Epidermal melanocyte (primary cell): ENCODE data around the gene RFC1.
"Not testable (repeated sequence)": the region's sequence is repeated elsewhere in the genome, so short reads cannot be mapped to it uniquely, and the experiment has no call there.

Experiments used
- DNase-seq: peaks from one replicate; pipeline ENCODE4 v3.0.0; 2011; ENCODE audit warnings: low spot score; ENCODE audit not compliant: insufficient read length

RFC1 gene

GRCh38 chr4:39305912-39306677, 60.1 kb downstream of the RFC1 start:
- DNase-seq: no peak

- DNase-seq: no peak
Observed at GRCh38 chr4:39304651-39305050, 61.5 kb downstream of the RFC1 start.

DNA sequence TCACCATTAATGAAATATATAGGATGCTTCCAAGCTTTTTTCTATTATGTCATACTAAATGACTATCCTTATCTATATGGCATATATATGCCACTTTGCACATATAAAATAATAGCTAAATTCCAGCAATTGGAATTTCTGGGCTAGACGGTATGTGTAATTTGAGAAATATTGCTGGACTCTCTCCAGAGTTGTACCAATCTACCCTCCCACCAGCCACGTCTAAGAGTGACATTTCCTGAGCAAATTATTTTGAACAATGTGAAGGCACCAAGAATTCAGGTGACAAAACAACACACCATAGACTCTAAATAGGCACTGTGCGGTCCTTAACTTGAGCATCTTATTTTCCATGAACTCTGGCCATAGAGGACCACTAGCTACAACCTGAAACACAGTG, 62.3 kb downstream of the RFC1 start:
- DNase-seq: no peak

- no peak for DNase-seq
Observed at GRCh38 chr4:39302901-39303300, 63.3 kb downstream of the RFC1 start.

GRCh38 chr4:39295784-39296183, 70.4 kb downstream of the RFC1 start:
- DNase-seq: no peak

- DNase-seq: not testable (repeated sequence)
Observed at GRCh38 chr4:39292433-39292832, 73.7 kb downstream of the RFC1 start.

GRCh38 chr4:39291686-39292085, 74.5 kb downstream of the RFC1 start:
- no peak for DNase-seq

DNA sequence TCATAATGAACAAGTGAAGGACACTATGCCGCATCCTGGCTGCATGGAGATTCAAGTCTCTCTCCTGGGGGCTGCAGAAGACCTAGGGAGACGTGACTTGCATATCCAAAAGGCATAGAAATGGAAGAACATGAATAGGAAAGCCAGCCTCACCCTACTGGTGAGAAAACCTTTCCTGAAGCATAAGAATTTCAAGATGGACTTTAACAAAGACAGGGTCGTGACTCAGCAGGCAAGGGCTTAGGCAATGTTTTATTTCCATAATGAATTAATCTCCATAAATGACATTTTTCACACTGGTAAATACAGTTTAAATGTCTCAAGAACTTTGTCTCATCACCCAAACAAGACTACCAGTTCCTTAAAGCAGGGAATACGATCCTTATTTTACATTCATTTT, 78.9 kb downstream of the RFC1 start:
- DNase-seq: no peak

DNA sequence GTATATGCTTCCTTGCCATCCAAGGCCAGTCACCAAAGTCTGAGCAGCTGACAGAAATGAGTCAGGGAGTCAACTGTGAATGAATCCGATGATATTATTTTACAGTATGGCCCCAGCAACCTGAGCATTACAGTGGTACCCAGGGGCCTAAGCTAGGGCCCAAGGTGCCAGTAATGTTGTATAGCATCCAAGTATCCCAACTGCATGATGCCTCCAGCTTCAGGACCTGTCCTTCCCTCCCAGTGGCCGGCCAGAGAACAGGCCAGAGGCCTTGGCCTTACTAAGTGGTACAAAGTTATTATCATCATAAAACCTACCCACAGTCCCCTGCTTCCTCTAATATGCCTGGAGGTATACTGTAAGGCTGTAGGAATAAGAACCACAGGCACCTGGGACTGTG, 79.9 kb downstream of the RFC1 start:
- DNase-seq: no peak

DNA sequence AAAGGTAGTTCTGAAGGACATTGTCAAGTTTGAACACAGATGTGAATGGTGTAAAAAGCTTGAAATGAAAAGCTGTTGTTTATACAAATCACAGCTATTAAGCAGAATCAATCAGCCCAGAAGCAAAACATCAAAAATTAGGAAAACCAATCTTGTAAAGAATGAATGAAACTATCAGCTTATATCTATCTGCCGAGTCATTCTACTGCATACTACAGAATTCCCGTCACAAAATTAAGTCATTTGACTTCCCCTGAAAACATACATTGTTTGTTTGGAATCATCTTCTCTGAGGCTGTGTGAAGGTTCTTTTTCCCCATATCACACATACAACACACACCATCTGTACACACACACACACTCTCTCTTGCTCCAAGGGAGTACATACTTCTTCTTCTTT, 80.3 kb downstream of the RFC1 start:
- DNase-seq: no peak

GRCh38 chr4:39285111-39285795, 80.9 kb downstream of the RFC1 start:
- no peak for DNase-seq

DNA sequence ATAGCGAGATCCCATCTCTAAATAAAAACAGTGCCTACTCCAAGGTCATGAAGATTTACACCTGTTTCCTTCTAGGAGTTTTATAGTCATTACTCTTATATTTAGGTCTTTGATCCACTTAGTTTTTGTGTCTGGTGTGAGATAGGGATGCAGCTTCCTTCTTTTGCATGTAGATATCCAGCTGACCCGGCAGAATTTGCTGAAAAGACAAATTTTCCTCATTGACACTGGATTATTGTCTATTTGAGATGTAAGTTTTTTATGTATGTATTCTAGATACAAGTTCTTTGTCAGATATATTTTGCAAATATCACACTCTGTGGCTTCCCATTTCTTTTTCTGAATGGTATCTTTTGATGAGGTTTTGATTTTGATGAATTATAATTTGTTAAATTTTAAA, 85.4 kb downstream of the RFC1 start:
- no peak for DNase-seq

DNA sequence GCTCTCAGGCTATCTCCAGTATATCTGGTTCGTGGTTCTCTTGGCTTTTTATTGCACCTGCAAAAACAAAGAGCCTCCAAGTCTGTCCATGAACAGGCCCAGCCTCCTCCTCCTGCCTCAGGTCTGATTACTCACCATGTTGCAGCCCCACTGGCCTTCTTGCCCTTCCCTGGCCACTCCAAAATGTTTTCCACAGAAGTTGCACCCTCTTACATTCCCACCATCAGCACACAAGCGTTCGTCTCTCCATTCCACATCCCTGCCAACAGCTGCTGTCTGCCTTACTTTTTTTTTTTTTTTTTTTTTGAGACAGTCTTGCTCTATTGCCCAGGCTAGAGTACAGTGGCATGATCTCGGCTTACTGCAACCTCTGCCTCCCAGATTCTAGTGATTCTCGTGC, 86.7 kb downstream of the RFC1 start:
- DNase-seq: no peak

- DNase-seq: no peak
Observed at GRCh38 chr4:39278476-39278875, 87.7 kb downstream of the RFC1 start.

GRCh38 chr4:39277661-39278060, 88.5 kb downstream of the RFC1 start:
- DNase-seq: not testable (repeated sequence)

DNA sequence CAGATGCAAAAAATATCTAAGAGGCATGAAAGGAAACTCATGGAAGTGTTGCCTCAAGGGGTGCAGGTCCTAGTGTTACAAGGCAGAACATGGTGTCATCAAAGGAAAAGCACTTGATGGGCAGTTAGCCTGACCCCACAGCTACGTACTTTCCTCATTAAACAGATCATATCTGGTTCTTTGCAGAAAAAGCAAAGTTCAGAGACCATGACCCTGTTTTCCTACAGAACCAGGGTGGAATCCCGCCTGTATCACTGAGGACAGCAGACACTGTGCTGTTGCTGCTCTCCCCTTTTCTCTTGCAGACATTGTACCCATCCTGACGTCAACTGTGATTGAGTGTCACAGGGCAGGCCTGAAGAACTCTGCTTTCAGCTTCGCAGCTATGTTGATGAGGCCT, 91.7 kb downstream of the RFC1 start:
- DNase-seq: no peak

GRCh38 chr4:39263895-39264294, 102.3 kb downstream of the RFC1 start:
- DNase-seq: no peak

DNA sequence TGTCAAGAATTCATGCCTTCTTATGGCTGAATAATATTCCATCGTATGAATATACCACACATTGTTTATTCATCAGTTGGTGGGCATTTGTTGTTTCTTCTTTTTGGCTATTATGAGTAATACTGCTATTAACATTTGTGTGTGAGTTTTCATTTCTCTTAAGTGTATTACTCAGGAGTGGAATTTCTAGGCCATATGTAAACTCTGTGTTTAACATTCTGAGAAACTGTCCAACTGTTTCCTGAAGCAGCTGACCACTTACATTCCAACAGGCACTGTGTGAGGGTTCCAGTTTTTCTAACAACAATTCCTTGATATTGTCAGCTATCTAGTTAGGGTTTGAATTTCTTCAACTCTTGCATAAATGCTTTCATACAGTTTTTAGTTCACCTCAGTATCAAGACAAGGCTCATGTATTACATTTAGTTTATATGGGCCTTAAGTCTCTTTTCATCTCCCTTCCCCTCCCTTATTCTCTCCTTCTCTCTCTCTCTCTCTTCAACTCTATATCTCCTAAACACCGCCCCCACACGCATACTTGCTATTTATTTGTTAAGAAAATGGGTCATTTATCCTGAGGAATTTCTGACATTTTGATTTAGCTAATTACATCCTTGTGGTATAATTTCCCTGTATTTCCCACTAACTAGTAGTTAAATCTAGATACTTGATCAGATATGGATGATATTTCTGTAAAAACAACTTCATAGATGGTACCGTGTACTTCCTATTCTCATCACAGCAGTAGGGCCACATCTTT, 106.4 kb downstream of the RFC1 start:
- DNase-seq: no peak

DNA sequence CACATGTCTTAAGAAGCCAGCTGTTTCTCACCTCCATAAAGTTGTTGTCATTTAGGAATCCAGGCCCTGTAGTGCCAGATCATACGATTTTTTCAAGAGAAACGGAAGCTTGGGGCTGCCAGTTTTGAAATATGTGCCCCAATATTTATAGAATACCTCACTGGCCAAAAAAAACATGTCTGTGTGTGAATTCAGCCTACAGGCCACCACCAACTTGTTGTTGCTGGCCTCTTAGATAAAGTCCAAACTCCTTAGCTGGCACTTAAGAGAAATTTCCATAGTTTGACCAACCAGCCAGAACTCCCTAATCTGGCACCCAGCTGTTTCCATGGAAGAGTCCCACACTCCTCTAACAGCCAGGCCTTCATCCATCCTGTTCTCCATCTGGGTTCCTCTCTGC, 109.7 kb downstream of the RFC1 start:
- no peak for DNase-seq

- no peak for DNase-seq
Observed at GRCh38 chr4:39255871-39256270, 110.3 kb downstream of the RFC1 start.

GRCh38 chr4:39255266-39255665, 110.9 kb downstream of the RFC1 start:
- no peak for DNase-seq

DNA sequence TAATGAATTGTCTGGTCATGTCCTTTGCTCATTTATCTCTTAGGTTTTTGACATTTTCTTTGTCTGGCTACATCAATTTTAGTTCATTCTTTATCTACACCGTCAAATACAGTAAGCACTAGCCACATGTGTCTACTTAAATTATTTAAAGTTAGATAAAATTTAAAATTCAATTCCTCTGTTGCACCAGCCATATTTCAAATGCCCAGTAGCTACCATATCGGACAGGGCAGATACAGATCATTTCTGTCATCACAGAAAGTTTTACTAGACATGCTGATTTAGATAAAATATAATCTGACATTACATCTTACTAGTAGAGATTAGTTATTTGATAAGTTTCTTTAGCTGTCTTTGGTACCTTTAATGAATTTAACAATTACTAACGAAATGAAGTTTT, 122.7 kb downstream of the RFC1 start:
- DNase-seq: no peak
